HG03064 (cell line): ENCODE results near the gene ISL1.

Experiments used
- ATAC-seq: cut with Tn5 transposase; IDR thresholded peaks from one replicate; pipeline ENCODE4 v1.9.1; 2021; ENCODE audit warnings: low read depth; ENCODE audit not compliant: unreplicated experiment

Gene ISL1

GRCh38 chr5:51383131-51384121, at the start of gene ISL1:
TSS of gene ISL1 (plus strand) at chr5:51383448. CDS start at chr5:51383672, 224 bp downstream.
- no peak for ATAC-seq

DNA sequence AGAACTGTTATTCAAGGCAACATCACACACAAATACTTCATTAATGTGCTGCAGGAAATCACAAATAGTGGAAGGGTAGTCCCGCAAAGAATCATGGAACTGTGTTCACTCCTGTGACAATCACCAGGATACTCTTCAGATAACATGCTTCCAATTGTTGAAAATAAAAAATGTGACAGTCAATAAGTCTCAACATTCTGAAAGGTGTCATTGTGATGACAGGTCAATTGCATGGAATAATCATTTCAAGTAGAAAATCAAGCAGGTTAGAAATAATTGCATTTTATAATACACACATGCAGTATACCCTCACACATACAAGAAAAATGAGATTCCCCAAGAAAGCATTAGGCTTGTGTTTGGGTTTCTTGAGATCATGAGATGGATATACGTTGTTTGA, 46.4 kb upstream of the ISL1 start:
- ATAC-seq, result no peak

GRCh38 chr5:51345106-51345505, 38.1 kb upstream of the ISL1 start:
- no peak for ATAC-seq

DNA sequence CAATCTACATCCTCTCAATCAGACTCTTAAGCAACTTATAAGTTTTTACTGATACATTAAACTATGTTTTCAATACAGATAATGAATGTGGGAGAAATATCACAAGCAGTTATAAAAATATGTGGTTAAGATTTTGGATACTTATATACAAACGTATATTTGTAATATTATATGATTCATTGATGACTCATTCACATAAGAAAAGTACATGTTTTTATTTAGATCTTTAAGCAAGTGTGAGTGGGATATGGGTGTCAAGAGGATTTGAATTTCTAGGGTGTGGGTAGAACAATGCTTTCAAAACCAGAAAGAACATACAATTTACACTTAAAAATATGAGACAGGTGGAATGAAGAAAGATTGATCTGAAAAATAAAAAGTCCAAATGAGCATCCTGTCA, 36.1 kb upstream of the ISL1 start:
- no peak for ATAC-seq

DNA sequence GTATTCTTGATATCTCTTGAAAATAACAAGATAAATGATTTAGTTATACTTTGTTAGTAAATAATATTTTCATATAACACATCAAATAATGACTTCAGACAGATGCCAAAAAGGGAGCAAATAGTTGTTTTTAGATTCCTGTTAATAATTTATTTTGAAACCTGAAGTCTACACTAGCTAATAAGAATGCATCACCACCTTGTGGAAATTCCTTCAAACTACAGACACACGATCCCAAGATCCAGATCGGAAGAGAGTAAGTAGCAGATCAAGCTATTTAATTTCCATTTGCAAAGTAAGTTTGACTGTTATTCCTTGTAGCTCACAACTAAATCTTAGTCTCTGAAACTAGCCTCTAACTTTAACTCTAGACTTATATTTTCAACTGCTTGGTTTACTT, 35.5 kb upstream of the ISL1 start:
- ATAC-seq, result no peak

GRCh38 chr5:51371052-51371451, 12.2 kb upstream of the ISL1 start:
- no peak for ATAC-seq

- no peak for ATAC-seq
These were observed 9.2 kb upstream of the ISL1 start for GRCh38 chr5:51373880-51374523.

GRCh38 chr5:51375084-51375483, 8.2 kb upstream of the ISL1 start:
- ATAC-seq, result no peak

- ATAC-seq, result no peak
These were observed 6.7 kb upstream of the ISL1 start for GRCh38 chr5:51376509-51376908.

- no peak for ATAC-seq
These were observed 5.8 kb upstream of the ISL1 start for GRCh38 chr5:51377151-51378060.

GRCh38 chr5:51378061-51378409, 5.2 kb upstream of the ISL1 start:
- ATAC-seq, result no peak

DNA sequence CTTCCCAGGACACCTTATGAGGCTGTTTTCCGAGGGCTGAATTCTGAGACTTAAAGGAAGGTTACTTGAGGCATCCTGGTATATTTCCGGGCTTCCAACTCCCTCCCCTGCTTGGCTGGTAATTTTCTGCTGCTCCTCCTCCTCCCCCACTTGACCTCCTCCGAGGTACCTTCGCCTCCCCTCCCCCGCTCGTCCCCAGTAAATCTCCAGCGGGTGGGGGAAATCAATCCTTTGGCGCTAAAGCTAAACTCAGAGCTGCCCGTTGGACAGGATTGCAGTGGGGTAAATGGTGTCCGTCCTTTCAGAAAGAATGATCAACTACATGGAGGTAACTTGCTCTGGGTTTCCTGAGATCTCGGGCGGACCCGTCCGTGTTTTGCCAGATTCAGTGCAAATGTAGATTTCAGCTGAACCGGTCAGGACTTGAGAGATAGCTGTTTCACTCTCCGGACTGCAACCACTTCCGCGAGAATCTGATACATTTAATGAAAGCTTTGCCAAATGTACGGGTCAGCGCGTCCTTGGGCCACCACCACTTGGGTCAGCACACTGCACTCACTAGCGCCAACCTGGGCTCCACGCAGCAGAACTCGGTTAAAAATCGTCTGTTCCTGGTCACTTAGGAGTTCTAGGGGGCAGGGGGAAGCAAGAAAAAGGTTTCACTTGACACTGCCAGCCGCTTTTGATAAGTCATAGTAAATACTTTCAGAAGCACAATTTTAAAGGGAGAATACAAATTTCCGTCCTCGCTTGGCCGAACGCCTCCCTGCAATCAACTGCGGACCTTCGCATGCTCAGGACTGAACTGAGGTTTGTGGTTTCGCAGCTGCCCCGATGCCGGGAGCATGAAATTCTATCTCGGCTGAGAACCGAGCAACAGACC, 4.6 kb upstream of the ISL1 start:
- ATAC-seq, result no peak

GRCh38 chr5:51379331-51379700, 3.9 kb upstream of the ISL1 start:
- no peak for ATAC-seq

DNA sequence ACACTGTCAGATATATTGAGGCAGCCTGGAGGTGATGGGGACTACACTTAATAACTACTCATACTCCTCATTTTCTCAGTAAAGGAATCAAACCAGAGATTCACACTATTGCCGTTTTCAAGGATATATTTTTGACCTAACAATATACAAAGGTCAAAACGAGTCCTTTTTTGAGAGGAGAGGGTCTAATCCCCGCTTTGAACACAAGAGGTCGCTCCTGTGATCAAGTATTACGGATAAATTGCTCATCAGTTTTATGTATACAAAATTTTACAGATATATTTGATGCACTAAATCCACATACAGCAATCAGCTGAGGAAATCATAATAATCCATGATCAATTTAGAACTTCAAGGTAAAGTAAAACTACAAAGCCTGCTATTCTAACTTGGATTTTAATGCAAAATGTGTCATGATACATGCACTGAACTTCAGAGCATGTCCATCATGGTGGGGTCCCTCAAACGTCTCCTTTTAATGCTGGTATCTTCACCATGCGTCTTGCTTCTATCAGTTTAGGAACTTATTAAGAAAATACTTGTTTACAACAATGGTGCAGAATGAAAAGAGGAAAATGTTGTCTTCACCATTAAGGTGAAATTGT, 2.5 kb upstream of the ISL1 start:
- no peak for ATAC-seq

DNA sequence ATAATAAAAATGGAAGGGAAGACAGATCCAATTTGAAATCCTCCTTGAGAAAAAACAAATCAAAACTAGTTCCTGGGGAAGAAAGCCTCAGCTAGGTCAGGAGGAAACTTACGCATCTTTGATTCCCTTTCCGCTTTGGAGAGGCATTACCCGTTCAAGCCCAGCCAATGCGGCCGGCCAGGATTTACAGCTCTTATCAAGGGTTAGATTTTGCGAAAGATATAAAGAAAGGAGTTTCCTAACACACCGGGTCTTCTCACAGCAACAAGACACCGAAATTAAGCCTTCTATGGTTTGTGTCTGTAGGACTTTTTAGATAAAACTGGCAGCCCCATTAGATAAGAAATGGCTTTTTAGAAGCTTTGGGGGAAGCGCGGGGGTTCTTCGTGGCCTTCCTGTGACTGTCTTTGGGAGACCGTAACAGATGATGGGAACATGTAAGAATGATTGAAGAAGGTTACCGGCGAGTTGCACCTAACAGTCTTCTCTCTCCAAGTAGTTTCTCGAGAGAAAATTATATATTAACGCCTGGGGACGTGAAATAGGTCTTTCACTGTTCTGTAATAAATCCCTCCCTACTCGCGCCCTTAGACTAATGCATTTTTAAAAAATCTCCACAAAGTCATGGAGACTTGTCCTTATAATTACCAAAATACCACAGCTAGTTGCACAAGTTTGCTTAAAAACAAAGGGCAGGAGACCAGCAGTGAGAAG, 1.3 kb upstream of the ISL1 start:
- ATAC-seq, result no peak

GRCh38 chr5:51382521-51383130, 622 bp upstream of the ISL1 start:
- ATAC-seq, result no peak

DNA sequence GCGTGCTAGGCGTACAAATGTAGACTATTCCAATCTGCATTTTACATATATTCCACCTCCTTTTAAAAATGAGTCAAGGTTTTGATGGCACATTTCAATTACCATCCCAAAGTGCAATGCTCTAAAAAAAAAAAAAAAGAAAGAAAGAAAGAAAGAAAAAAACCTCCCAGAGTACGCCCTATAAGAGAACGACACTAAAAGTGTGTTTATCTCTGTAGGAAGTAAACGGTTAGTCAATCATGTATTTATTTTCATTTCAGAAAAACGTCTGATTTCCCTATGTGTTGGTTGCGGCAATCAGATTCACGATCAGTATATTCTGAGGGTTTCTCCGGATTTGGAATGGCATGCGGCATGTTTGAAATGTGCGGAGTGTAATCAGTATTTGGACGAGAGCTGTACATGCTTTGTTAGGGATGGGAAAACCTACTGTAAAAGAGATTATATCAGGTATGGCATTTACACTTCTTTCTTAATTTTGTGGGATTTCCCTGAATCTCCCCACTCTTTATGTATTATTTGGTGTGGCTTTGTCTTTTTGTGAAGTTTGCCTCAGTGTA, 1.1 kb downstream of the ISL1 start:
- no peak for ATAC-seq

- no peak for ATAC-seq
These were observed 2.0 kb downstream of the ISL1 start for GRCh38 chr5:51385216-51385615.
